Mucosa of descending colon (tissue), 3 donors: ENCODE measurements around the gene PTPRF. TPM values are rescaled to one million over a fixed set of nuclear protein-coding genes. Genes with fewer than 3 reads are reported as not detected.

Experiments
- ATAC-seq: fragments of 200-7000 bp; cut with Tn5 transposase; one replicate; pipeline ENCODE4 v1.9.1; 2020; ENCODE audit warnings: mild to moderate bottlenecking, moderate library complexity
- DNase-seq, 3 donors: peaks; one replicate each; pipeline ENCODE4 v3.0.0-alpha.2; 2020
- H3K36me3 ChIP-seq: fragments of 200-600 bp; one replicate; pipeline ENCODE4 v1.8.0; 2021; ENCODE audit warnings: low read depth, mild to moderate bottlenecking
- H3K4me1 ChIP-seq: fragments of 200-600 bp; one replicate; pipeline ENCODE4 v1.8.0; 2021; ENCODE audit warnings: low read depth, mild to moderate bottlenecking
- H3K4me3 ChIP-seq: fragments of 200-600 bp; one replicate; pipeline ENCODE4 v1.8.0; 2021; ENCODE audit warnings: mild to moderate bottlenecking
- H3K9me3 ChIP-seq: fragments of 200-600 bp; one replicate; pipeline ENCODE4 v1.8.0; 2021; ENCODE audit warnings: mild to moderate bottlenecking
- CTCF ChIP-seq: fragments of 200-600 bp; IDR thresholded peaks from one replicate; pipeline ENCODE4 v1.8.0; 2022; ENCODE audit warnings: antibody characterized with exemption, mild to moderate bottlenecking
- intact Hi-C, 2 donors: fragments of 100-400 bp; cut with DNase I in 1 of 2; cut with micrococcal nuclease in 1 of 2; formaldehyde crosslinking; loops; one replicate each; pipeline versions ENCODE4 v1.11.0 to v1.11.1; 2022; cut with DNase I, micrococcal nuclease
- total RNA-seq, 3 donors: library from RNA; stranded (reverse); fragmentation: NEBNext Ultra II Directional in 2 of 3; extraction: Animal tissue kit (Norgen Biotek cat#: 25700) in 2 of 3; gene quantifications; one replicate each; pipeline versions ENCODE4 v1.2.1 to v1.2.4, GENCODE V29; 2021 to 2023
- donor health status: DM: no; HTN: no; CAD: no; lungs with moderate emphysema.
- donor health status: DM: no; HTN: no; CAD: no.
- donor health status: DM: no; HTN: yes; CAD: no.

PTPRF gene
- total RNA-seq, 3 donors from 2014 or later, result 355 to 752 (median 384) TPM

- TF ChIP-seq CTCF, result no peak
- DNase-seq (peak; percentile 85 to 86 (median 86)), ATAC-seq (peak; percentile 87)
- Histone ChIP-seq H3K9me3 (no peaks in the 10 kb centered on the region), H3K4me3 (no peak overlapping the region), H3K36me3 (no peaks in the 10 kb centered on the region), H3K4me1 (peaks cover 20% of the 10 kb centered on the region)
- intact Hi-C loops, result no loop called here
Measured at GRCh38 chr1:43557744-43558245, 27.1 kb downstream of the PTPRF start.

- Histone ChIP-seq H3K4me1 (peaks cover 20% of the 10 kb centered on the region), H3K4me3 (no peak overlapping the region), H3K36me3 (no peaks in the 10 kb centered on the region), H3K9me3 (no peaks in the 10 kb centered on the region)
- intact Hi-C loops, result no loop called here
- TF ChIP-seq CTCF, result no peak
- DNase-seq, result peak; percentile 62 to 69 (median 66)
- peak; percentile 53 for ATAC-seq
Measured at GRCh38 chr1:43558346-43558841, 27.7 kb downstream of the PTPRF start.

DNA sequence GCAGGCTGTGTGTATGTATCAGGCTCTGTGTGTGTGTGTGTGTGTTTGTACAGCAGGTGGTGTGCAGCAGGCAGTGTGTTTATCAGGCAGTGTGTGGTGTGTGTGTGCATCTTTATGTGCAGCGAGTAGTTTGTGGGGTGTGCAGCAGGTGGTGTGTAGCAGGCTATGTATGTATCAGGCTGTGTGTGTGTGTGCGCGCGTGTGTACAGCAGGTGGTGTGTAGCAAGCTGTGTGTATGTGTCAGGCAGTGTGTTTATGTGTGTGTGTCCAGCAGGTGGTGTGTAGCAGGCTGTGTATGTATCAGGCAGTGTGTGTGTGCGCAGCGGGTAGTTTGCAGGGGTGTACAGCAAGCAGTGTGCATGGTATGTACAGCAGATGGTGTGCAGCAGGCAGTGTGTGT lies 29.0 kb downstream of the PTPRF start:
- no peaks in the 10 kb centered on the region for H3K9me3 ChIP-seq
- H3K4me3 ChIP-seq, result no peak overlapping the region
- DNase-seq, result no peak
- no peaks in the 10 kb centered on the region for H3K36me3 ChIP-seq
- no peak for ATAC-seq
- TF ChIP-seq CTCF, result no peak
- H3K4me1 ChIP-seq, result peaks cover 24% of the 10 kb centered on the region
- intact Hi-C loops, result no loop called here

DNA sequence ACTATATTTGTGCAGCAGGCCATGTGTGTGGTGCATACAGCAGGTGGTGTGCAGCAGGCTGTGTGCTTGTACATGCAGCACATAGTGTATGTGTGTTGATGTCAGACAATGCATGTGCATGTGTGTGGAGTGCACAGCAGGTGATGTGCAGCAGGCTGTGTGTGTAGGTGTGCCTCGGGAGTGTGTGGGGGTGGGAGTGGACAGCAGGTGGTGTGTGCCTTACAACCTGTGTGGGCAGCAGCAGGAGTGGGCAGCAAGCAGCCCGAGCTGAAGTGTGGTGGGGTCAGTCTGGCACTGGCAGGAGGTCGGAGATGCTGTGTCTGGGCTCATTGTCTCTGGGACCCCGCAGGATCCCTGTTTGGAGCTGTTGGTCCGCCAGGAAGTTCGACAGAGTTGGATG lies 29.6 kb downstream of the PTPRF start:
- intact Hi-C loops, result no loop called here
- Histone ChIP-seq H3K4me3 (no peak overlapping the region), H3K9me3 (no peaks in the 10 kb centered on the region), H3K4me1 (peaks cover 26% of the 10 kb centered on the region), H3K36me3 (no peaks in the 10 kb centered on the region)
- no peak for DNase-seq
- no peak for TF ChIP-seq CTCF
- ATAC-seq, result no peak

DNA sequence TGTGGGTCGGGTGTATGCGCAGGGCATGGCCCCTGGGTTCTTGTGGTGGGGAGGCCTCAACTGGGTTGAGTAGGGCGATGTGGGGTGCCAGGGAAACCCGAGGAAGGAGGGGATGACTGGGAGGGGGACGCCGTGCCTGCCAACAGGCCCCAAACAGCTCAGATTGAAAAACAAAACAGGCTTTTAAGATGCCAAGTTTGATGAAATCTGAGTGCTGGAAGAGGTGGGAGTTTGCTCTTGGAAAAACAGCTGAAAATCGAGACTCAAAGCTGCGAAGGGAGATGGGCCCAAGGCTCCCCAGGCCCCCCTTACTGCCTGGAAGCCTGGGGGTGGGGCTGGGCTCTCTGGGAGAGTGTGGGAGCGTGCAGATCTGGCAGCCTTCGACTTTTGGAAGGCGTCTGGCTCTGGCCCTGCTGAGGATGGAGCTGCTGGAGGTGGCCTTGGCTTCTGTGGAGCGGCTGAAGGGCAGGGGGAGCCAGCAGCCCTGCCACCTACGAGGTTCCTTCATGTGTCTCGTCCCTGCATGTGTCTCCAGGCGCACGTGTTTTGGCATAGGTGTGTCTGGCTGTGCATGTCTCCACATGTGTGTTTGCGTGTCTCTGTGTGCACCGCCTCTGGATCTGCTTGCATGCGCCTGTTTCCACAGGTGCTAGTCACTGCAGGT lies 33.3 kb downstream of the PTPRF start:
- ATAC-seq, result no peak

More for the DNA sequence above, 33.3 kb downstream of the PTPRF start:
- no peak for TF ChIP-seq CTCF
- Histone ChIP-seq H3K36me3 (no peaks in the 10 kb centered on the region), H3K4me3 (no peak overlapping the region), H3K9me3 (no peaks in the 10 kb centered on the region), H3K4me1 (peaks cover 12% of the 10 kb centered on the region)
- DNase-seq, result no peak
- intact Hi-C loops, result no loop called here
